GM13977 (cell line): ENCODE data around the gene LRP1B.

Experiments used
- DNase-seq: peaks from one replicate; pipeline ENCODE4 v3.0.0; 2012; ENCODE audit warnings: low spot score
- in situ Hi-C: fragments of 300-500 bp; cut with MboI; formaldehyde crosslinking; loops from one replicate; pipeline ENCODE4 v1.12.0; 2022; ENCODE audit warnings: low sequenced_read_pairs, low pct_unique_long_range_greater_than_20kb, mixed read lengths, inconsistent platforms; ENCODE audit not compliant: unreplicated experiment
- TF ChIP-seq, protein P1 (sequence below): IDR thresholded peaks from 2 replicates; pipeline ENCODE4 v1.5.1; 2012; ENCODE audit warnings: mild to moderate bottlenecking, control low read depth; ENCODE audit not compliant: insufficient read depth; ENCODE audit errors: extremely low read depth, missing control alignments

LRP1B gene

DNA sequence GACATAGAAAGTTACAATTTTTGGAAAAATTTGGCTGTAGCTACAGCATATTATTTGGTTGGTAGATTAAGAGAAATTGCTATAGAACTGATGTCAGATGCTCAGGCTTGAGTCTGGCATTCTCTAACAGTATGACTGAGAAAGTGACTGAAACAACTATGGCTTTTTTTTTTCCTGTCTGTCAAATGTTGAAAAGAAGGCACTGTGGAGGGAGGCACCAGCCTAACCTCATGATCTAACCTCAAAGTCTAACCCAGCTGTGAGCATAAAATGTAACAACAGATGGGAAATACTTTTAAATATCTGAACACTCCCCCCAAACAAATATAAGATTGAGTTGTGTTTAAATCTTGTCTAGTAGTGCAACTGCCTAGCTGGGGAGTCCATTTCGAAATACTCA lies 629.1 kb downstream of the LRP1B start:
- DNase-seq: no peak
- TF ChIP-seq, protein P1, sequence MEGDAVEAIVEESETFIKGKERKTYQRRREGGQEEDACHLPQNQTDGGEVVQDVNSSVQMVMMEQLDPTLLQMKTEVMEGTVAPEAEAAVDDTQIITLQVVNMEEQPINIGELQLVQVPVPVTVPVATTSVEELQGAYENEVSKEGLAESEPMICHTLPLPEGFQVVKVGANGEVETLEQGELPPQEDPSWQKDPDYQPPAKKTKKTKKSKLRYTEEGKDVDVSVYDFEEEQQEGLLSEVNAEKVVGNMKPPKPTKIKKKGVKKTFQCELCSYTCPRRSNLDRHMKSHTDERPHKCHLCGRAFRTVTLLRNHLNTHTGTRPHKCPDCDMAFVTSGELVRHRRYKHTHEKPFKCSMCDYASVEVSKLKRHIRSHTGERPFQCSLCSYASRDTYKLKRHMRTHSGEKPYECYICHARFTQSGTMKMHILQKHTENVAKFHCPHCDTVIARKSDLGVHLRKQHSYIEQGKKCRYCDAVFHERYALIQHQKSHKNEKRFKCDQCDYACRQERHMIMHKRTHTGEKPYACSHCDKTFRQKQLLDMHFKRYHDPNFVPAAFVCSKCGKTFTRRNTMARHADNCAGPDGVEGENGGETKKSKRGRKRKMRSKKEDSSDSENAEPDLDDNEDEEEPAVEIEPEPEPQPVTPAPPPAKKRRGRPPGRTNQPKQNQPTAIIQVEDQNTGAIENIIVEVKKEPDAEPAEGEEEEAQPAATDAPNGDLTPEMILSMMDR: no peak
- in situ Hi-C loops: no loop called here

DNA sequence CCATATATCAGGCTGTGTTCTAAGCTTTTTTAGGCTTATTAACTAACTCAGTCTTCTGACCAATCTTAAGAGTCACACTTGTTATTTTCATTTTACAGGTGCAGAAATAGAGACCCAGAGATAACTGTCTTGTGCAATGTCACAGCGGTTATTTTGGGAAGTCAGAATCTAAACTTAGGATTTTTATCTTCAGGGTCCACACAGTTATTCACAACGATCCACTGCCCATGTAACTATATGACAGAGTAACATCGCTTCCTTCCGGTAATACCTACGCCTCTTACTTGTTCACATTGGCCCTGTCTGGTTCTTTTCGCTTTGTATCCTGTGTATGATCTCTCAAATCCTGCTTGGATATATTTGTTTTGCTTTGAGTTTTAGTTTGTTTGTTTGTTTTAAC lies 631.7 kb downstream of the LRP1B start:
- in situ Hi-C loops: no loop called here
- TF ChIP-seq, protein P1: no peak
- no peak for DNase-seq

DNA sequence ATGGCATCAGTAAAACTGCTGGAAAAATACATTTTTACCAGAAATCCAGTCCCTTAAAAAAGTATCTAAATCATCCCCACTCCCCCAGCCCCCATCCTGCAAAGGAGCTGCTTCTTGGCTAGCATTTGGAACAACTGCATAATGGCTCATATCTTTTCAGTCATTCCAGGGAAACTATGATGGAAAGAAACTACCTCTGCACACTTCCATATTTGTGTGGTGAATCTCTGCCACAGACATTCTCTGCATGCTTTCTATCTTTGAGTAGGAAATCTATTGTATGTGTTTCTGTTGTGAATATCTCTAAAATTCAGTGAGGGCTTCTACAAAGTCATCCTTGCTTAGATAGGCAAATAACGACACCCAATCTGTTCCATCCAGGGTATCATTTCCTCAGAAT lies 632.3 kb downstream of the LRP1B start:
- TF ChIP-seq, protein P1: no peak
- DNase-seq: no peak
- in situ Hi-C loops: no loop called here

DNA sequence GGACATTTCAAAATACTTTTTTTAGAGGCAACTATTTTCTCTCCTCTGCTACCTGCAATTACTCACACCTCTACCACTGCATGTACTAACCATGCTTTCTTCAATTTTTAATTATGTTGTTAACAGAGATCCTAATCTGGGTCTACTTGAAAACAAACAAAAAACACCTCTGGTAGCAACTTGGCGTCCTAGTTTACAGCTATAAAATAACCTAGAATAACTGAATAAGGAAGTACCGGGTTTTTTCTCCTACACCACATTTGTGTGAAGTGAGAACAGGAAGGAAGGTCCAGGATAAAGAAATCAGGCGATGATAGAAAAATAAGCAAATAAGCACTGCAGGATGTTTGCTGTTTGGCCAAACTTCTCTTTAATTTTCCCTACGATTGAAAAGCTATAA lies 633.5 kb downstream of the LRP1B start:
- DNase-seq: no peak
- TF ChIP-seq, protein P1: no peak
- in situ Hi-C loops: no loop called here

DNA sequence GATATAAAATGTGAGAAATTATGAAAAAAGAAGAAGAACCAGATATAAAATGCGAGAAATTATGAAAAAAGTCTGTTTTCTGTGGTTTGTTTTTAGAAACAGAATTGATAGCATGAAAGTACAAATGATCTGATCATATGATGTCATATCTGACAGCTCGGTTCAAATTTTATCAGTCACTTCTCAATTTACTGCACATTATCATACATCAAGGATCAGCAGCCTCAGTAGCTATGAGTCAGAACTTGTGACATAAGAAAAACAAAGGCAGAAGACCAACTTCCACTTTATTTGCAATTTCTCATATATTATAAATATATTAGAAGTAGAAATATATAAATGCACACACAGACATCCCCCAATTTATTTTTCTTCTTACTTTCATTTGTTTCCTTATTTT lies 634.0 kb downstream of the LRP1B start:
- TF ChIP-seq, protein P1: no peak
- DNase-seq: no peak
- in situ Hi-C loops: no loop called here

DNA sequence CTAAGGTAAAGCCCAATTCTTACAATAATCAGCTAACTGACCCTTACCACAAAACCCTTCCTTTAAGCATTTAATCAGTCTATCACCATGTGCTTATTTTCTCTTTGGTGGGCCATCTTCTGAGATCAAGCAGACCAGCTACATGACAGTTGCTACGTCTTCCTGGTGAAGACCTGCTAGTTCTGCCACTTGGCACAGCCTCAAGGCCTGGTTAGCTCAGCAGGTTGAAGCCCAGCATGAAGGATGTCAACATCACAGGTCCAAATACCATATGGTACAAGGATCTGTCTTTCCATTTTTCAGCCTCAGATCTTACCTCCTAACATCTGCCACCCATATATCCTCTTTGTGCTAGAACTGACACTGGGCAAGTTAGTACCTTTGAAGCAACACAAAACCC lies 636.9 kb downstream of the LRP1B start:
- in situ Hi-C loops: no loop called here

More for the DNA sequence above, 636.9 kb downstream of the LRP1B start:
- TF ChIP-seq, protein P1: no peak
- no peak for DNase-seq
